K562 (cell line): Measurements from ENCODE around the gene LRRC61. TPM values are rescaled to one million over a fixed set of nuclear protein-coding genes. Genes with fewer than 3 reads are reported as not detected.

Source experiments
- CTBP1 ChIP-seq: fragments of 450-650 bp; IDR thresholded peaks from 2 replicates; pipeline ENCODE4 v1.6.1; 2016; ENCODE audit warnings: borderline replicate concordance
- GABPA ChIP-seq: fragments of 200-800 bp; sonication (Bioruptor generic); conservative IDR thresholded peaks from 2 replicates; pipeline ENCODE4 v1.6.1; 2016; ENCODE audit warnings: low read depth, missing genetic modification characterization, missing compliant biosample characterization
- GABPB1 ChIP-seq: sonication (generic); formaldehyde crosslinking; IDR thresholded peaks from 2 replicates; pipeline ENCODE4 v1.8.0; 2022; ENCODE audit warnings: mild to moderate bottlenecking, missing genetic modification reagents
- GATAD2B ChIP-seq: fragments of 450-650 bp; IDR thresholded peaks from 2 replicates; pipeline ENCODE4 v1.6.1; 2017; ENCODE audit warnings: mild to moderate bottlenecking, borderline replicate concordance
- HSF4 ChIP-seq: fragments of 250-450 bp; sonication (Bioruptor Pico); IDR thresholded peaks from 2 replicates; pipeline ENCODE4 v2.1.2; 2022; ENCODE audit warnings: mild to moderate bottlenecking, moderate library complexity, borderline replicate concordance
- JUNB ChIP-seq: fragments of 450-650 bp; formaldehyde crosslinking; conservative IDR thresholded peaks from 2 replicates; pipeline ENCODE4 v1.4.0; 2020; ENCODE audit warnings: mild to moderate bottlenecking
- LARP7 ChIP-seq: fragments of 450-650 bp; IDR thresholded peaks from 2 replicates; pipeline ENCODE4 v1.6.1; 2016
- PHB2 ChIP-seq: fragments of 450-650 bp; IDR thresholded peaks from 2 replicates; pipeline ENCODE4 v1.6.1; 2017; ENCODE audit warnings: low read depth
- POLR2A ChIP-seq: fragments of 450-650 bp; conservative IDR thresholded peaks from 2 replicates; pipeline ENCODE4 v1.6.1; 2016
- POLR2AphosphoS2 ChIP-seq: IDR thresholded peaks from 2 replicates; pipeline ENCODE4 v1.6.1; 2012; ENCODE audit warnings: low read length, improper control_type of control experiment
- SMAD2 ChIP-seq: fragments of 150-350 bp; IDR thresholded peaks from 2 replicates; pipeline ENCODE4 v1.6.1; 2014; ENCODE audit warnings: low read depth, mild to moderate bottlenecking, low read length
- SMAD3 ChIP-seq: fragments of 450-650 bp; formaldehyde crosslinking; conservative IDR thresholded peaks from 2 replicates; pipeline ENCODE4 v1.4.0; 2020; ENCODE audit warnings: mild to moderate bottlenecking
- SNIP1 ChIP-seq: fragments of 450-650 bp; IDR thresholded peaks from 2 replicates; pipeline ENCODE4 v1.7.1; 2017; ENCODE audit warnings: low read depth, mild to moderate bottlenecking
- ZFP36 ChIP-seq: fragments of 150-350 bp; IDR thresholded peaks from 2 replicates; pipeline ENCODE4 v1.6.1; 2018; ENCODE audit warnings: low read length, low read depth; ENCODE audit not compliant: partially characterized antibody
- ZFPM2 ChIP-seq: fragments of 250-450 bp; sonication (Bioruptor Pico); IDR thresholded peaks from 2 replicates; pipeline ENCODE4 v1.5.1; 2022; ENCODE audit warnings: mild to moderate bottlenecking
- ZNF121 ChIP-seq: sonication (generic); formaldehyde crosslinking; conservative IDR thresholded peaks from 2 replicates; pipeline ENCODE4 v1.8.0; 2022; ENCODE audit warnings: missing genetic modification reagents
- ZNF785 ChIP-seq: fragments of 250-450 bp; sonication (Bioruptor Pico); IDR thresholded peaks from 2 replicates; pipeline ENCODE4 v1.4.0; 2020; ENCODE audit warnings: mild to moderate bottlenecking
- ZSCAN32 ChIP-seq: fragments of 450-650 bp; formaldehyde crosslinking; IDR thresholded peaks from 2 replicates; pipeline ENCODE4 v1.4.0; 2020; ENCODE audit warnings: mild to moderate bottlenecking, moderate library complexity
- polyA plus RNA-seq, 8 experiments: library from polyadenylated mRNA; depleted of rRNA in 4 of 8; stranded (reverse) in 5 of 8; unstranded in 3 of 8; fragments of >200 nt; fragmentation: Nextera tagmentation in 2 of 8; fragmentation: Illumina TruSeq in 1 of 8; extraction: Ambion mirVana in 2 of 8; extraction: Trizol in 1 of 8; gene quantifications; 2 replicates each; pipeline versions ENCODE4 v1.2.1 to v1.2.3, GENCODE V29; 2011 to 2014; ENCODE audit warnings: inconsistent platforms in 1 of 8, missing spikeins in 1 of 8
- total RNA-seq, 7 experiments: library from RNA; depleted of rRNA in 6 of 7; stranded (reverse); fragments of >200 nt in 6 of 7; fragmentation: Illumina TruSeq in 2 of 7; extraction: Trizol in 2 of 7; gene quantifications; 2 replicates each; pipeline versions ENCODE4 v1.2.1 to v1.2.3, GENCODE V29; 2011 to 2021; ENCODE audit warnings: low replicate concordance in 1 of 7
- TF ChIP-seq, protein P1 (sequence below), 2 experiments: IDR thresholded peaks; 2 replicates each; pipeline ENCODE4 v1.6.1; 2011; ENCODE audit warnings: borderline replicate concordance in 1 of 2, control low read depth in 1 of 2, low read depth in 1 of 2, low read length in 1 of 2, mild to moderate bottlenecking in 1 of 2, mixed read lengths in 1 of 2, moderate library complexity in 1 of 2; ENCODE audit not compliant: insufficient read depth in 1 of 2, insufficient read length in 1 of 2, poor library complexity in 1 of 2, severe bottlenecking in 1 of 2; ENCODE audit errors: extremely low read depth in 1 of 2
- TF ChIP-seq, protein P2 (sequence below): fragments of 450-650 bp; IDR thresholded peaks from 2 replicates; pipeline ENCODE4 v1.6.1; 2014; ENCODE audit warnings: low read depth, mild to moderate bottlenecking, moderate library complexity, borderline replicate concordance
- TF ChIP-seq, protein P3 (sequence below), 2 experiments: fragments of 450-650 bp; conservative IDR thresholded peaks; 2 replicates each; pipeline ENCODE4 v1.6.1; 2017; ENCODE audit warnings: mild to moderate bottlenecking in 2 of 2, moderate library complexity in 2 of 2
- TF ChIP-seq, protein P4 (sequence below): sonication (generic); formaldehyde crosslinking; IDR thresholded peaks from 2 replicates; pipeline ENCODE4 v1.8.0; 2022; ENCODE audit warnings: missing genetic modification reagents, mild to moderate bottlenecking, borderline replicate concordance
- TF ChIP-seq, protein P5 (sequence below): fragments of 250-450 bp; sonication (Bioruptor Pico); IDR thresholded peaks from 2 replicates; pipeline ENCODE4 v1.5.0; 2021

The LRRC61 gene
- total and polyA plus RNA-seq, 9 of the 15 experiments (the other 6 are each of a cell fraction or from before 2014, with no cell fraction given) = 1.3 to 55.2 (median 35.2) TPM

DNA sequence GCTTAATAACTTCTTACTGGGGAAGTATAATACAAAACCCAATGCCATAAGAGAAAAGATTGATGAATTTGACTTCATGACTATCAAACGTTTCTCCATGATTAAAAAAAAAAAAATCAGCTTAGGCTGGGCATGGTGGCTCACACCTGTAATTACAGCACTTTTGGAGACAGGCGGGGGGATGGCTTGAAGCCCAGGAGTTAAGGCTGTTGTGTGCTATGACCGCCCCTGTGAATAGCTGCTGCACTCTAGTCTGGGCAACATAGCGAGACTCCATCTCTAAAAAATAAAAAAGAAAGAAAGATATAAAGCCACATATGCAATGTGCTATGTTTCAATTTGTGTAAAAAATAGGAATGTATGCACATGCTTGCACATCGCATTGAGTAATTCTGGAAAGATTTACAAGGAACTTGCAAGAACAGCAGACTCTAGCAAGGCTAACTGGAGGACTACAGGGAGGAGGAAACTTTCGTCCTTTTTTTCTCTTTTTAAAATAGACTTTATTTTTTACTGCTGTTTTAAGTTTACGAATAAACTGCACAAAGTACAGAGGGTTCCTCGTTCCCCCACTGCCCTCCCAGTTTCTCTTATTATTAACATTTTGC is 28.5 kb downstream of the LRRC61 start (continued):
- TF ChIP-seq ZFP36 (peak; percentile 24), LARP7 (0 out of 2 replicates have a peak, but pooled peaks have one; percentile 27), SMAD2 (no peak), PHB2 (no peak), SMAD3 (no peak), SNIP1 (no peak), CTBP1 (no peak), POLR2A (no peak), GABPA (tag) (no peak), HSF4 (CRISPR knock-in tag) (no peak), ZNF785 (no peak), ZFPM2 (CRISPR knock-in tag) (no peak), GABPB1 (no peak), JUNB (CRISPR knock-in tag) (no peak), GATAD2B (no peak), ZSCAN32 (CRISPR knock-in tag) (no peak), ZNF121 (CRISPR knock-in tag) (peak; percentile 27; the same call in 1 of the 2 replicates), POLR2AphosphoS2 (no peak)
- TF ChIP-seq, protein P1, sequence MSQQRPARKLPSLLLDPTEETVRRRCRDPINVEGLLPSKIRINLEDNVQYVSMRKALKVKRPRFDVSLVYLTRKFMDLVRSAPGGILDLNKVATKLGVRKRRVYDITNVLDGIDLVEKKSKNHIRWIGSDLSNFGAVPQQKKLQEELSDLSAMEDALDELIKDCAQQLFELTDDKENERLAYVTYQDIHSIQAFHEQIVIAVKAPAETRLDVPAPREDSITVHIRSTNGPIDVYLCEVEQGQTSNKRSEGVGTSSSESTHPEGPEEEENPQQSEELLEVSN (IDR thresholded peaks at IDR 0.05; ENCODE audit: borderline replicate concordance in 1 of 2, extremely low read depth in 1 of 2, insufficient read depth in 1 of 2, insufficient read length in 1 of 2, low read depth in 1 of 2, low read length in 1 of 2, poor library complexity in 1 of 2, severe bottlenecking in 1 of 2) = no peak
- TF ChIP-seq, protein P2, sequence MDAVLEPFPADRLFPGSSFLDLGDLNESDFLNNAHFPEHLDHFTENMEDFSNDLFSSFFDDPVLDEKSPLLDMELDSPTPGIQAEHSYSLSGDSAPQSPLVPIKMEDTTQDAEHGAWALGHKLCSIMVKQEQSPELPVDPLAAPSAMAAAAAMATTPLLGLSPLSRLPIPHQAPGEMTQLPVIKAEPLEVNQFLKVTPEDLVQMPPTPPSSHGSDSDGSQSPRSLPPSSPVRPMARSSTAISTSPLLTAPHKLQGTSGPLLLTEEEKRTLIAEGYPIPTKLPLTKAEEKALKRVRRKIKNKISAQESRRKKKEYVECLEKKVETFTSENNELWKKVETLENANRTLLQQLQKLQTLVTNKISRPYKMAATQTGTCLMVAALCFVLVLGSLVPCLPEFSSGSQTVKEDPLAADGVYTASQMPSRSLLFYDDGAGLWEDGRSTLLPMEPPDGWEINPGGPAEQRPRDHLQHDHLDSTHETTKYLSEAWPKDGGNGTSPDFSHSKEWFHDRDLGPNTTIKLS = no peak
- TF ChIP-seq, protein P3, sequence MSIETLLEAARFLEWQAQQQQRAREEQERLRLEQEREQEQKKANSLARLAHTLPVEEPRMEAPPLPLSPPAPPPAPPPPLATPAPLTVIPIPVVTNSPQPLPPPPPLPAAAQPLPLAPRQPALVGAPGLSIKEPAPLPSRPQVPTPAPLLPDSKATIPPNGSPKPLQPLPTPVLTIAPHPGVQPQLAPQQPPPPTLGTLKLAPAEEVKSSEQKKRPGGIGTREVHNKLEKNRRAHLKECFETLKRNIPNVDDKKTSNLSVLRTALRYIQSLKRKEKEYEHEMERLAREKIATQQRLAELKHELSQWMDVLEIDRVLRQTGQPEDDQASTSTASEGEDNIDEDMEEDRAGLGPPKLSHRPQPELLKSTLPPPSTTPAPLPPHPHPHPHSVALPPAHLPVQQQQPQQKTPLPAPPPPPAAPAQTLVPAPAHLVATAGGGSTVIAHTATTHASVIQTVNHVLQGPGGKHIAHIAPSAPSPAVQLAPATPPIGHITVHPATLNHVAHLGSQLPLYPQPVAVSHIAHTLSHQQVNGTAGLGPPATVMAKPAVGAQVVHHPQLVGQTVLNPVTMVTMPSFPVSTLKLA (conservative IDR thresholded peaks at IDR 0.05) = no peak
- TF ChIP-seq, protein P4, sequence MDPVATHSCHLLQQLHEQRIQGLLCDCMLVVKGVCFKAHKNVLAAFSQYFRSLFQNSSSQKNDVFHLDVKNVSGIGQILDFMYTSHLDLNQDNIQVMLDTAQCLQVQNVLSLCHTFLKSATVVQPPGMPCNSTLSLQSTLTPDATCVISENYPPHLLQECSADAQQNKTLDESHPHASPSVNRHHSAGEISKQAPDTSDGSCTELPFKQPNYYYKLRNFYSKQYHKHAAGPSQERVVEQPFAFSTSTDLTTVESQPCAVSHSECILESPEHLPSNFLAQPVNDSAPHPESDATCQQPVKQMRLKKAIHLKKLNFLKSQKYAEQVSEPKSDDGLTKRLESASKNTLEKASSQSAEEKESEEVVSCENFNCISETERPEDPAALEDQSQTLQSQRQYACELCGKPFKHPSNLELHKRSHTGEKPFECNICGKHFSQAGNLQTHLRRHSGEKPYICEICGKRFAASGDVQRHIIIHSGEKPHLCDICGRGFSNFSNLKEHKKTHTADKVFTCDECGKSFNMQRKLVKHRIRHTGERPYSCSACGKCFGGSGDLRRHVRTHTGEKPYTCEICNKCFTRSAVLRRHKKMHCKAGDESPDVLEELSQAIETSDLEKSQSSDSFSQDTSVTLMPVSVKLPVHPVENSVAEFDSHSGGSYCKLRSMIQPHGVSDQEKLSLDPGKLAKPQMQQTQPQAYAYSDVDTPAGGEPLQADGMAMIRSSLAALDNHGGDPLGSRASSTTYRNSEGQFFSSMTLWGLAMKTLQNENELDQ (CRISPR knock-in tag) = no peak
- TF ChIP-seq, protein P5, sequence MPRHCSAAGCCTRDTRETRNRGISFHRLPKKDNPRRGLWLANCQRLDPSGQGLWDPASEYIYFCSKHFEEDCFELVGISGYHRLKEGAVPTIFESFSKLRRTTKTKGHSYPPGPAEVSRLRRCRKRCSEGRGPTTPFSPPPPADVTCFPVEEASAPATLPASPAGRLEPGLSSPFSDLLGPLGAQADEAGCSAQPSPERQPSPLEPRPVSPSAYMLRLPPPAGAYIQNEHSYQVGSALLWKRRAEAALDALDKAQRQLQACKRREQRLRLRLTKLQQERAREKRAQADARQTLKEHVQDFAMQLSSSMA (CRISPR knock-in tag) = no peak
